HCT116 (cell line): ENCODE results near the gene AMOTL2. TPM values are rescaled to one million over a fixed set of nuclear protein-coding genes. Genes with fewer than 3 reads are reported as not detected.
A peak's percentile ranks its signal among the peaks of the same experiment; 100 is the strongest.

Experiments
- ATAC-seq: fragments of 200-7000 bp; cut with Tn5 transposase; 2 replicates; pipeline ENCODE4 v1.9.1; 2020; ENCODE audit warnings: mild to moderate bottlenecking, moderate library complexity
- BruUV-seq: library from RNA; stranded (reverse); fragments of 400-500 nt; replicated peaks from 2 replicates; lab custom pipeline; 2021; lab: Mats Ljungman, UMichigan
- CTCF ChIA-PET: fragments of 300-600 bp; sonication (Branson Sonifier 250); formaldehyde crosslinking; loops from one replicate; lab custom pipeline; 2021; ENCODE audit warnings: antibody characterized with exemption; lab: Charles Lee
- POLR2A ChIA-PET: fragments of 300-600, 350-600 bp; sonication (Branson Sonifier 250); formaldehyde crosslinking; loops from one replicate; lab custom pipeline; 2021; ENCODE audit warnings: antibody characterized with exemption; lab: Charles Lee
- RAD21 ChIA-PET, 2 experiments: fragments of 300-600 bp; sonication (Branson Sonifier 250); formaldehyde crosslinking; loops; one replicate each; lab custom pipeline; 2023; ENCODE audit warnings: low total read pairs in 2 of 2; ENCODE audit not compliant: uncharacterized antibody in 2 of 2, unreplicated experiment in 2 of 2, low non-redundant PET in 1 of 2; lab: Charles Lee
- DNase-seq: peaks from one replicate; pipeline ENCODE4 v3.0.0-alpha.2; 2010; ENCODE audit warnings: low read depth, low spot score
- H2AFZ ChIP-seq: fragments of 200-600 bp; shearing (Covaris generic), sonication (generic); 2 replicates; pipeline ENCODE4 v1.6.1; 2017; ENCODE audit warnings: low read depth, mixed run types, mixed read lengths, antibody characterized with exemption, low read length; ENCODE audit not compliant: poor library complexity, severe bottlenecking
- H3K27ac ChIP-seq: 2 replicates; pipeline ENCODE4 v1.5.1; 2012; ENCODE audit warnings: low read depth, low read length
- H3K27me3 ChIP-seq: fragments of 200-600 bp; sonication (generic); 2 replicates; pipeline ENCODE4 v1.6.1; 2016; ENCODE audit warnings: mixed run types, low read length, mixed read lengths; ENCODE audit not compliant: insufficient read depth
- H3K36me3 ChIP-seq, 2 experiments: fragments of 200-500 bp in 1 of 2; fragments of 200-600 bp in 1 of 2; sonication (Bioruptor generic) in 1 of 2; sonication (generic) in 1 of 2; 2 replicates each; pipeline versions ENCODE4 v1.5.1 to v1.6.1; 2014 to 2016; ENCODE audit warnings: low read length in 2 of 2, inconsistent platforms in 1 of 2, mixed read lengths in 1 of 2, mixed run types in 1 of 2; ENCODE audit not compliant: insufficient read depth in 2 of 2, control insufficient read depth in 1 of 2
- H3K4me1 ChIP-seq, 2 experiments: fragments of 200-600 bp in 1 of 2; sonication (generic) in 1 of 2; 2 replicates each; pipeline versions ENCODE4 v1.5.1 to v1.6.1; 2012 to 2017; ENCODE audit warnings: low read length in 2 of 2, inconsistent platforms in 1 of 2, mild to moderate bottlenecking in 1 of 2, mixed read lengths in 1 of 2, mixed run types in 1 of 2, moderate library complexity in 1 of 2; ENCODE audit not compliant: insufficient read depth in 2 of 2, control insufficient read depth in 1 of 2
- H3K4me2 ChIP-seq: fragments of 200-600 bp; sonication (generic); 2 replicates; pipeline ENCODE4 v1.6.1; 2017; ENCODE audit warnings: mixed run types, low read length, mixed read lengths
- H3K4me3 ChIP-seq, 2 experiments: fragments of 200-600 bp in 1 of 2; sonication (generic) in 1 of 2; replicated peaks in 1 of 2; 2 replicates each; pipeline ENCODE4 v1.5.1; 2011 to 2016; ENCODE audit warnings: low read length in 2 of 2, control low read depth in 1 of 2, low read depth in 1 of 2, mild to moderate bottlenecking in 1 of 2, mixed read lengths in 1 of 2, mixed run types in 1 of 2
- H3K79me2 ChIP-seq: fragments of 200-600 bp; sonication (generic); 2 replicates; pipeline ENCODE4 v1.6.1; 2017; ENCODE audit warnings: mild to moderate bottlenecking, mixed run types, low read length, moderate library complexity, mixed read lengths; ENCODE audit not compliant: insufficient read depth
- H3K9ac ChIP-seq: fragments of 200-600 bp; sonication (generic); 2 replicates; pipeline ENCODE4 v1.6.1; 2016; ENCODE audit warnings: low read length, mixed read lengths
- H3K9me2 ChIP-seq: fragments of 200-600 bp; sonication (generic), shearing (Covaris generic); 2 replicates; pipeline ENCODE4 v1.6.1; 2017; ENCODE audit warnings: mixed run types, mild to moderate bottlenecking, moderate library complexity; ENCODE audit not compliant: insufficient read depth
- H3K9me3 ChIP-seq, 2 experiments: fragments of 200-500 bp in 1 of 2; fragments of 200-600 bp in 1 of 2; sonication (Bioruptor generic) in 1 of 2; sonication (generic) in 1 of 2; 2 replicates each; pipeline ENCODE4 v1.6.1; 2014 to 2017; ENCODE audit warnings: low read length in 2 of 2, mixed read lengths in 2 of 2, inconsistent platforms in 1 of 2, low read depth in 1 of 2, mild to moderate bottlenecking in 1 of 2, mixed run types in 1 of 2, moderate library complexity in 1 of 2; ENCODE audit not compliant: control insufficient read depth in 1 of 2, insufficient read depth in 1 of 2
- H4K20me1 ChIP-seq: fragments of 200-600 bp; sonication (generic), shearing (Covaris generic); 2 replicates; pipeline ENCODE4 v1.6.1; 2017; ENCODE audit warnings: mixed run types, mild to moderate bottlenecking, moderate library complexity; ENCODE audit not compliant: insufficient read depth
- CEBPB ChIP-seq: IDR thresholded peaks from 2 replicates; pipeline ENCODE4 v1.6.1; 2012; ENCODE audit warnings: low read depth
- EGR1 ChIP-seq: IDR thresholded peaks from 2 replicates; pipeline ENCODE4 v1.6.1; 2012; ENCODE audit warnings: low read depth
- ELF1 ChIP-seq: IDR thresholded peaks from 2 replicates; pipeline ENCODE4 v1.6.1; 2012; ENCODE audit warnings: low read depth, borderline replicate concordance
- EZH2phosphoT487 ChIP-seq: fragments of 200-600 bp; IDR thresholded peaks from 2 replicates; pipeline ENCODE4 v1.6.1; 2018; ENCODE audit warnings: antibody characterized with exemption, borderline replicate concordance
- FOSL1 ChIP-seq: IDR thresholded peaks from 2 replicates; pipeline ENCODE4 v1.6.1; 2012; ENCODE audit warnings: low read depth
- JUND ChIP-seq: IDR thresholded peaks from 2 replicates; pipeline ENCODE4 v1.6.1; 2012
- POLR2A ChIP-seq: IDR thresholded peaks from 2 replicates; pipeline ENCODE4 v1.7.0; 2011; ENCODE audit warnings: borderline replicate concordance; ENCODE audit not compliant: insufficient read depth, insufficient read length; ENCODE audit errors: extremely low read depth
- POLR2AphosphoS5 ChIP-seq: IDR thresholded peaks from 2 replicates; pipeline ENCODE4 v1.6.1; 2011; ENCODE audit warnings: mild to moderate bottlenecking, low read depth, low read length, moderate library complexity
- SIN3A ChIP-seq: IDR thresholded peaks from 2 replicates; pipeline ENCODE4 v1.6.1; 2012; ENCODE audit warnings: low read depth
- SP1 ChIP-seq: IDR thresholded peaks from 2 replicates; pipeline ENCODE4 v1.6.1; 2012; ENCODE audit warnings: low read depth
- SRF ChIP-seq: IDR thresholded peaks from 2 replicates; pipeline ENCODE4 v1.6.1; 2012; ENCODE audit warnings: low read depth
- TCF7L2 ChIP-seq: IDR thresholded peaks from 2 replicates; pipeline ENCODE4 v1.7.0; 2011; ENCODE audit warnings: borderline replicate concordance, inconsistent platforms; ENCODE audit not compliant: insufficient read depth, insufficient read length; ENCODE audit errors: extremely low read depth
- YY1 ChIP-seq: IDR thresholded peaks from 2 replicates; pipeline ENCODE4 v1.6.1; 2011; ENCODE audit warnings: low read length, low read depth, moderate library complexity, mild to moderate bottlenecking; ENCODE audit not compliant: insufficient replicate concordance; ENCODE audit errors: extremely low read depth
- ZNF274 ChIP-seq: fragments of 200-500 bp; sonication (Bioruptor generic); IDR thresholded peaks from 2 replicates; pipeline ENCODE4 v1.6.1; 2014; ENCODE audit warnings: mild to moderate bottlenecking, low read depth, low read length, inconsistent platforms
- intact Hi-C: fragments of 100-400 bp; cut with micrococcal nuclease; formaldehyde crosslinking; loops from 2 replicates; pipeline ENCODE4 v1.10.0; 2022
- total RNA-seq: library from RNA; stranded (reverse); gene quantifications from one replicate; pipeline ENCODE4 v1.2.1, GENCODE V29; 2021; ENCODE audit not compliant: unreplicated experiment
- TF ChIP-seq, protein P1 (sequence below): IDR thresholded peaks from 2 replicates; pipeline ENCODE4 v1.6.1; 2012; ENCODE audit warnings: low read depth
- TF ChIP-seq, protein P2 (sequence below): IDR thresholded peaks from 2 replicates; pipeline ENCODE4 v1.6.1; 2012

The AMOTL2 gene
- total RNA-seq, 1 experiment from 2014 or later: 54.0 TPM

DNA sequence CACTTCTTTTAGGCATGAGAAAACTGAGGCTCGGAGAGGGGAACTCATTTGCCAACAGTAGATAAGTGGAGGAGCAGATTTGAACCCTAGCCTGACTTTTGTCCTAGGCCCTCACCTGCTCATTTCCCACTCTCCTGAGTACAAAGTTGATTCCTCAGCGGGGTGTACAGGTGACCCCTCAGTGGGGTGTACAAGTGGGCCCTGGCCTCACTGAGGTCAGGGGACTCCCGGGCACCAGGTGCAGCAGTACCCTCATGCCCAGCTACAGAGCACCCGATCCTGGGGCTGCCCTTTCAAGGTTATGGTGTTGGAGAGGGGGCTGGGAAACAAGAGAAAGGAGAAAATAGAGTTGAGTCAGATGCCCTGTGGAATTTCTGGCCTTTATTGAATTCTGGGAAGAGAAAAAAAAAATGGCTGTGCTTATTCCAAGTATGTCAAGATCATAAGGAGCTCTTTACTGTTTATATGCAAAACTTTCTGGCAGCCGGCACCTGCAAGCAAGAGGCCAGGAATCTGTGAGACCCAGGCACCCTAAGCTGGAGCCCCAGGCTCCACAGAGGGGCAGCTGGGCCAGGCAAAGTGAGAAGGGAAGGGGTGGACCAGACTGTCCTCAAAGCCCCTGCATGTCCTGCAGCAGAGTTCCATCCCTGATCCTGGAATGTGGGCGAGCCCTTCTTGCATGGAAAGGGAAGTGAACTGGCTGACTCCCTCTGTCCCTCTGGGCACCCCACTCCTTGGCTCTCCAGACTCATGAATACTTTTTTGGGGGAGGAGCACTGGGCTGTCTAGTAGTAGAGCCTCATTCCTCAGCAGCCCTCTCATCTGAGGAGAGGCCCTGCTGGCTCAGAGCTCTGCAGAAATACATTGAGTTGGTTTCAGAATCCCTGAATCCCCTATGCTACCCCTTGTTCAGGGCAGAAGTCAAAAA lies 43.1 kb downstream of the AMOTL2 start:
- no peaks in the 10 kb centered on the region for H3K9me3 ChIP-seq
- no peaks in the 10 kb centered on the region for H3K79me2 ChIP-seq
- H3K4me2 ChIP-seq: peak overlapping the region; percentile 42
- DNase-seq: no peak
- no peaks in the 10 kb centered on the region for H3K36me3 ChIP-seq
- RAD21 ChIA-PET: no interaction called here
- no TSS peak for BruUV-seq
- ATAC-seq: no peak
- no peaks in the 10 kb centered on the region for H3K27me3 ChIP-seq
- H3K9me2 ChIP-seq: no peaks in the 10 kb centered on the region
- TF ChIP-seq POLR2AphosphoS5 (0 out of 2 replicates have a peak, but pooled peaks have one; percentile 18), YY1 (no peak)
- TF ChIP-seq, all 23 proteins: peak for 1
- H2AFZ ChIP-seq: no peak overlapping the region
- H3K4me3 ChIP-seq: no peak overlapping the region
- H4K20me1 ChIP-seq: no peaks in the 10 kb centered on the region
- intact Hi-C loops: no loop called here
- CTCF ChIA-PET: interaction anchor here (1.7 kb wide), 1 partner anchor 18 kb away, joined by 4 read pairs; no protein-coding TSS in a partner anchor
- H3K27ac ChIP-seq: peak overlapping the region; percentile 11; the same call in 1 of the 2 replicates
- H3K4me1 ChIP-seq: peaks cover 55 to 95% of the 10 kb centered on the region in 2 experiments
- POLR2A ChIA-PET: interaction anchor here (1.4 to 1.8 kb wide), 2 partner anchors 8 to 33 kb away, joined by 3 to 4 read pairs; no protein-coding TSS in a partner anchor
- H3K9ac ChIP-seq: peak overlapping the region; percentile 9; the same call in 1 of the 2 replicates

DNA sequence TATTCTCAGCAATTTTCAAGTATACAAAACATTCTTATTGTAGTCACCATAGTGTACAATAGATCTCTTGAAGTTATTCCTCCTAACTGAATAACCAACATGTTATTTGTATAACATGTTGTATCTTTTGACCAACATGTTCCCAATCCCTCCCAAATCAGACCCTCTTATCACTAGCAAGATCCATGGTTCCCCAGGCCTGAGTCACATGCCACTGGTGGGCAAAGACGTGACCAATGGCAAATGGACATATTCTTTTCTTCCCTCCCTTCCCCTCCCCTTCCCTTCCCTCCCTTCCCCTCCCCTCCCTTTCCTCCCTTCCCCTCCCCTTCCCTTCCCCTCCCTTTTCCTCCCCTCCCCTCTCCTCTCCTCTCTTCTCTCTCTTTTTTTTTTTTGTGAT lies 45.4 kb downstream of the AMOTL2 start:
- RAD21 ChIA-PET: no interaction called here
- peaks cover 54 to 86% of the 10 kb centered on the region in 2 experiments for H3K4me1 ChIP-seq
- H3K4me2 ChIP-seq: peak overlapping the region; percentile 83
- CTCF ChIA-PET: no interaction called here
- DNase-seq (no peak), ATAC-seq (no peak)
- no peaks in the 10 kb centered on the region for H4K20me1 ChIP-seq
- no peaks in the 10 kb centered on the region for H3K9me2 ChIP-seq
- H3K79me2 ChIP-seq: no peaks in the 10 kb centered on the region
- H2AFZ ChIP-seq: no peak overlapping the region
- no peaks in the 10 kb centered on the region for H3K36me3 ChIP-seq
- H3K27me3 ChIP-seq: no peaks in the 10 kb centered on the region
- no TSS peak for BruUV-seq
- no peaks in the 10 kb centered on the region for H3K9me3 ChIP-seq
- POLR2A ChIA-PET: no interaction called here
- H3K27ac ChIP-seq: peak overlapping the region; percentile 45; the same call in 1 of the 2 replicates
- H3K9ac ChIP-seq: peak overlapping the region; percentile 58; the same call in 1 of the 2 replicates
- intact Hi-C loops: no loop called here
- no peak overlapping the region for H3K4me3 ChIP-seq
- TF ChIP-seq YY1 (no peak), JUND (no peak), EGR1 (no peak), TCF7L2 (no peak), POLR2A (no peak), FOSL1 (no peak), SP1 (no peak; the same call in 1 of the 2 replicates), ELF1 (no peak), ZNF274 (no peak), SRF (no peak), POLR2AphosphoS5 (no peak), CEBPB (no peak), EZH2phosphoT487 (no peak), SIN3A (no peak)
- TF ChIP-seq, protein P1, sequence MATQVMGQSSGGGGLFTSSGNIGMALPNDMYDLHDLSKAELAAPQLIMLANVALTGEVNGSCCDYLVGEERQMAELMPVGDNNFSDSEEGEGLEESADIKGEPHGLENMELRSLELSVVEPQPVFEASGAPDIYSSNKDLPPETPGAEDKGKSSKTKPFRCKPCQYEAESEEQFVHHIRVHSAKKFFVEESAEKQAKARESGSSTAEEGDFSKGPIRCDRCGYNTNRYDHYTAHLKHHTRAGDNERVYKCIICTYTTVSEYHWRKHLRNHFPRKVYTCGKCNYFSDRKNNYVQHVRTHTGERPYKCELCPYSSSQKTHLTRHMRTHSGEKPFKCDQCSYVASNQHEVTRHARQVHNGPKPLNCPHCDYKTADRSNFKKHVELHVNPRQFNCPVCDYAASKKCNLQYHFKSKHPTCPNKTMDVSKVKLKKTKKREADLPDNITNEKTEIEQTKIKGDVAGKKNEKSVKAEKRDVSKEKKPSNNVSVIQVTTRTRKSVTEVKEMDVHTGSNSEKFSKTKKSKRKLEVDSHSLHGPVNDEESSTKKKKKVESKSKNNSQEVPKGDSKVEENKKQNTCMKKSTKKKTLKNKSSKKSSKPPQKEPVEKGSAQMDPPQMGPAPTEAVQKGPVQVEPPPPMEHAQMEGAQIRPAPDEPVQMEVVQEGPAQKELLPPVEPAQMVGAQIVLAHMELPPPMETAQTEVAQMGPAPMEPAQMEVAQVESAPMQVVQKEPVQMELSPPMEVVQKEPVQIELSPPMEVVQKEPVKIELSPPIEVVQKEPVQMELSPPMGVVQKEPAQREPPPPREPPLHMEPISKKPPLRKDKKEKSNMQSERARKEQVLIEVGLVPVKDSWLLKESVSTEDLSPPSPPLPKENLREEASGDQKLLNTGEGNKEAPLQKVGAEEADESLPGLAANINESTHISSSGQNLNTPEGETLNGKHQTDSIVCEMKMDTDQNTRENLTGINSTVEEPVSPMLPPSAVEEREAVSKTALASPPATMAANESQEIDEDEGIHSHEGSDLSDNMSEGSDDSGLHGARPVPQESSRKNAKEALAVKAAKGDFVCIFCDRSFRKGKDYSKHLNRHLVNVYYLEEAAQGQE: no peak
- TF ChIP-seq, protein P2, sequence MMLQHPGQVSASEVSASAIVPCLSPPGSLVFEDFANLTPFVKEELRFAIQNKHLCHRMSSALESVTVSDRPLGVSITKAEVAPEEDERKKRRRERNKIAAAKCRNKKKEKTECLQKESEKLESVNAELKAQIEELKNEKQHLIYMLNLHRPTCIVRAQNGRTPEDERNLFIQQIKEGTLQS: no peak
